Liver (tissue), 9 donors: ENCODE data around the gene GRID1. TPM values are rescaled to one million over a fixed set of nuclear protein-coding genes. Genes with fewer than 3 reads are reported as not detected.

ENCODE experiments used
- DNase-seq: peaks from one replicate; pipeline ENCODE4 v3.0.0-alpha.2; 2017; ENCODE audit warnings: low spot score
- H3K27ac ChIP-seq, 2 donors: one replicate each; pipeline ENCODE4 v1.7.0; 2013; ENCODE audit warnings: inconsistent platforms in 2 of 2, low read length in 2 of 2, control low read depth in 1 of 2, low read depth in 1 of 2, mild to moderate bottlenecking in 1 of 2
- H3K27me3 ChIP-seq, 4 donors: one replicate each; pipeline versions ENCODE4 v1.6.1 to v1.7.0; 2013; ENCODE audit warnings: low read length in 3 of 4, inconsistent platforms in 1 of 4, mild to moderate bottlenecking in 1 of 4, moderate library complexity in 1 of 4; ENCODE audit not compliant: control insufficient read depth in 4 of 4, insufficient read depth in 4 of 4
- H3K36me3 ChIP-seq, 4 donors: one replicate each; pipeline versions ENCODE4 v1.6.1 to v1.7.0; 2013; ENCODE audit warnings: low read length in 3 of 4, mild to moderate bottlenecking in 3 of 4, low read depth in 1 of 4, moderate library complexity in 1 of 4; ENCODE audit not compliant: control insufficient read depth in 4 of 4, insufficient read depth in 3 of 4
- H3K4me1 ChIP-seq, 4 donors: one replicate each; pipeline versions ENCODE4 v1.6.1 to v1.7.0; 2013; ENCODE audit warnings: low read length in 3 of 4, mild to moderate bottlenecking in 3 of 4, moderate library complexity in 1 of 4; ENCODE audit not compliant: control insufficient read depth in 4 of 4, insufficient read depth in 4 of 4
- H3K4me3 ChIP-seq, 3 donors: one replicate each; pipeline versions ENCODE4 v1.6.1 to v1.7.0; 2013; ENCODE audit warnings: low read length in 3 of 3, control low read depth in 1 of 3, low read depth in 1 of 3, mild to moderate bottlenecking in 1 of 3
- H3K9ac ChIP-seq, 2 donors: one replicate each; pipeline ENCODE4 v1.7.0; 2013; ENCODE audit warnings: low read length in 2 of 2, mild to moderate bottlenecking in 2 of 2, moderate library complexity in 2 of 2, control low read depth in 1 of 2, low read depth in 1 of 2
- H3K9me3 ChIP-seq, 4 donors: one replicate each; pipeline versions ENCODE4 v1.6.1 to v1.7.0; 2013; ENCODE audit warnings: low read length in 3 of 4; ENCODE audit not compliant: control insufficient read depth in 4 of 4
- EGR1 ChIP-seq, 2 donors: IDR thresholded peaks; 2 replicates each; pipeline ENCODE4 v1.6.1; 2016 to 2018; ENCODE audit warnings: antibody characterized with exemption in 2 of 2, low read depth in 2 of 2
- FOXA1 ChIP-seq: IDR thresholded peaks from 2 replicates; pipeline ENCODE4 v1.6.1; 2016; ENCODE audit warnings: antibody characterized with exemption
- FOXA2 ChIP-seq: IDR thresholded peaks from 2 replicates; pipeline ENCODE4 v1.6.1; 2016; ENCODE audit warnings: antibody characterized with exemption
- GABPA ChIP-seq, 2 donors: IDR thresholded peaks in 1 of 2; conservative IDR thresholded peaks in 1 of 2; 2 replicates each; pipeline ENCODE4 v1.6.1; 2016; ENCODE audit warnings: antibody characterized with exemption in 2 of 2, mild to moderate bottlenecking in 1 of 2, moderate library complexity in 1 of 2
- HNF4A ChIP-seq, 2 donors: conservative IDR thresholded peaks; 2 replicates each; pipeline ENCODE4 v1.6.1; 2016; ENCODE audit warnings: antibody characterized with exemption in 2 of 2, mild to moderate bottlenecking in 2 of 2
- HNF4G ChIP-seq: IDR thresholded peaks from 2 replicates; pipeline ENCODE4 v1.6.1; 2016; ENCODE audit warnings: antibody characterized with exemption
- JUND ChIP-seq, 2 donors: IDR thresholded peaks; 2 replicates each; pipeline ENCODE4 v1.6.1; 2016; ENCODE audit warnings: antibody characterized with exemption in 2 of 2
- NR2F2 ChIP-seq: IDR thresholded peaks from 2 replicates; pipeline ENCODE4 v1.6.1; 2016; ENCODE audit warnings: antibody characterized with exemption
- RAD21 ChIP-seq, 2 donors: IDR thresholded peaks; 2 replicates each; pipeline ENCODE4 v1.6.1; 2016; ENCODE audit warnings: antibody characterized with exemption in 2 of 2, mild to moderate bottlenecking in 2 of 2
- RXRA ChIP-seq, 2 donors: IDR thresholded peaks; 2 replicates each; pipeline ENCODE4 v1.6.1; 2017 to 2018; ENCODE audit warnings: antibody characterized with exemption in 2 of 2, mild to moderate bottlenecking in 1 of 2
- SP1 ChIP-seq: IDR thresholded peaks from 2 replicates; pipeline ENCODE4 v1.6.1; 2018; ENCODE audit warnings: antibody characterized with exemption, mild to moderate bottlenecking
- TAF1 ChIP-seq: conservative IDR thresholded peaks from 2 replicates; pipeline ENCODE4 v1.6.1; 2016; ENCODE audit warnings: antibody characterized with exemption, mild to moderate bottlenecking
- YY1 ChIP-seq: IDR thresholded peaks from 2 replicates; pipeline ENCODE4 v1.6.1; 2016; ENCODE audit warnings: antibody characterized with exemption, mild to moderate bottlenecking
- WGBS: extraction: QIAGEN DNeasy Blood & Tissue Kit; methylation state at CpG from one replicate; pipeline ENCODE4 v1.1.7; 2013; 5-methylcytosine and 5-hydroxymethylcytosine counted together
- polyA plus RNA-seq, 2 donors: library from polyadenylated mRNA; stranded (reverse) in 1 of 2; unstranded in 1 of 2; fragments of 200-250 nt in 1 of 2; fragments of >200 nt in 1 of 2; fragmentation: Nextera tagmentation in 1 of 2; extraction: Ambion mirVana in 1 of 2; gene quantifications; one replicate each; pipeline versions ENCODE4 v1.2.1 to v1.2.3, GENCODE V29; 2013 to 2015
- total RNA-seq, 2 donors: library from RNA; depleted of rRNA; stranded (reverse); fragments of >200 nt; gene quantifications; one replicate each; pipeline ENCODE4 v1.2.3, GENCODE V29; 2014
- TF ChIP-seq, protein P1 (sequence below): fragments of 150-350 bp; IDR thresholded peaks from 2 replicates; pipeline ENCODE4 v1.5.1; 2017; ENCODE audit warnings: improper control_type of control experiment, low read depth, low read length; ENCODE audit not compliant: missing input control
- TF ChIP-seq, protein P2 (sequence below): IDR thresholded peaks from 2 replicates; pipeline ENCODE4 v1.6.1; 2016; ENCODE audit warnings: antibody characterized with exemption
- TF ChIP-seq, protein P3 (sequence below): IDR thresholded peaks from 2 replicates; pipeline ENCODE4 v1.6.1; 2016; ENCODE audit warnings: antibody characterized with exemption
- TF ChIP-seq, protein P4 (sequence below): IDR thresholded peaks from 2 replicates; pipeline ENCODE4 v1.6.1; 2016; ENCODE audit warnings: antibody characterized with exemption
- TF ChIP-seq, protein P5 (sequence below): IDR thresholded peaks from 2 replicates; pipeline ENCODE4 v1.6.1; 2016; ENCODE audit warnings: antibody characterized with exemption, mild to moderate bottlenecking
- donor health status: healthy.
- donor health status: healthy.
- donor health status: healthy.
- donor health status: healthy.
- donor health status: healthy.

GRID1 gene
- total and polyA plus RNA-seq, 4 donors: 0.09 to 0.17 (median 0.14) TPM; not detected in 1

DNA sequence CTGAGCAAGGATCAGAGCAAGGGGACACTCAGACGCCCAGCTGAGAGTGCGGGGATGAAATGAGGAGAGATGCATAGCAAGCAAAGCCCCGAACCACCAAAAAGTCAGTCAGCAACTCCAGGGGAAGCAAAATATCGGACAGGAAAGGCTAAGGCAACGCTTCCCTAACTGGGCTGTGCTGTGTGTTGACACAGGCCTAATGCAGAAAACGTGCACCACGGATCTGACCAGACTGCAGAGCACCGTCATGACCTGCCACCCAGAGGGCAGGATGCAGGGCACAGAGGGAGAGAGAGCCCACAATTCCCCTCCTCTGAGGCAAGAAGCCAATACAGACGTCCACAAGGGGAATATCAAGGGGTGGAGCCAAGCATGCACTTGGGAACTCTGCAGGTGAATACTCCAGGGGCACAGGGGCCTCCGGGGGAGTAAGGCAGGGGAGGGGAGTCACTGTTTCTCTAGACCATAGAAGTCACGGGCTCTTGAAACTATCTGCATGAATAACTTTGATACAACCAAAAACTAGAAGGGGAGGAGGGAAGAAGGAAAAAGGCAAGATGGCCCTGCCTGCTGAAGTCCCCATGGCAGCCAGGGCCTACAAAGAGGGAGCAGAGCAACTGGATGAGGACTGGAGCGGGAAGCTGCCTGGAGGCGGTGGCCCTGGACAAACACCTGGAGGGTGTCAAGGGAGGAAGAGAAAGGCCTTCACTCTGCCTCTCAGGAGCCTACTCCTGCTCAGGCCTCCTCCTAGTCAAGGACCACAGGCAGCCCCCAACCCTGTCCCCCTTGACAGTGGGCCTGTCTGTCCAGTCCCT, 26.2 kb downstream of the GRID1 start:
- Histone ChIP-seq H3K9me3 (no peaks in the 10 kb centered on the region), H3K27me3 (no peaks in the 10 kb centered on the region), H3K9ac (no peak overlapping the region), H3K4me3 (no peak overlapping the region), H3K36me3 (no peaks in the 10 kb centered on the region), H3K4me1 (no peaks in the 10 kb centered on the region), H3K27ac (no peak overlapping the region)
- TF ChIP-seq GABPA (IDR thresholded peaks at IDR 0.05 in 1 of 2, conservative IDR thresholded peaks at IDR 0.05 in 1 of 2) (no peak), RAD21 (IDR thresholded peaks at IDR 0.05) (no peak), RXRA (IDR thresholded peaks at IDR 0.05) (no peak), EGR1 (IDR thresholded peaks at IDR 0.05; ENCODE audit: low read depth in 2 of 2) (no peak), YY1 (no peak), JUND (IDR thresholded peaks at IDR 0.05) (no peak), SP1 (no peak), NR2F2 (no peak)
- TF ChIP-seq, protein P1, sequence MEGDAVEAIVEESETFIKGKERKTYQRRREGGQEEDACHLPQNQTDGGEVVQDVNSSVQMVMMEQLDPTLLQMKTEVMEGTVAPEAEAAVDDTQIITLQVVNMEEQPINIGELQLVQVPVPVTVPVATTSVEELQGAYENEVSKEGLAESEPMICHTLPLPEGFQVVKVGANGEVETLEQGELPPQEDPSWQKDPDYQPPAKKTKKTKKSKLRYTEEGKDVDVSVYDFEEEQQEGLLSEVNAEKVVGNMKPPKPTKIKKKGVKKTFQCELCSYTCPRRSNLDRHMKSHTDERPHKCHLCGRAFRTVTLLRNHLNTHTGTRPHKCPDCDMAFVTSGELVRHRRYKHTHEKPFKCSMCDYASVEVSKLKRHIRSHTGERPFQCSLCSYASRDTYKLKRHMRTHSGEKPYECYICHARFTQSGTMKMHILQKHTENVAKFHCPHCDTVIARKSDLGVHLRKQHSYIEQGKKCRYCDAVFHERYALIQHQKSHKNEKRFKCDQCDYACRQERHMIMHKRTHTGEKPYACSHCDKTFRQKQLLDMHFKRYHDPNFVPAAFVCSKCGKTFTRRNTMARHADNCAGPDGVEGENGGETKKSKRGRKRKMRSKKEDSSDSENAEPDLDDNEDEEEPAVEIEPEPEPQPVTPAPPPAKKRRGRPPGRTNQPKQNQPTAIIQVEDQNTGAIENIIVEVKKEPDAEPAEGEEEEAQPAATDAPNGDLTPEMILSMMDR: no peak
- TF ChIP-seq, protein P2, sequence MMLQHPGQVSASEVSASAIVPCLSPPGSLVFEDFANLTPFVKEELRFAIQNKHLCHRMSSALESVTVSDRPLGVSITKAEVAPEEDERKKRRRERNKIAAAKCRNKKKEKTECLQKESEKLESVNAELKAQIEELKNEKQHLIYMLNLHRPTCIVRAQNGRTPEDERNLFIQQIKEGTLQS: no peak
- TF ChIP-seq, protein P3, sequence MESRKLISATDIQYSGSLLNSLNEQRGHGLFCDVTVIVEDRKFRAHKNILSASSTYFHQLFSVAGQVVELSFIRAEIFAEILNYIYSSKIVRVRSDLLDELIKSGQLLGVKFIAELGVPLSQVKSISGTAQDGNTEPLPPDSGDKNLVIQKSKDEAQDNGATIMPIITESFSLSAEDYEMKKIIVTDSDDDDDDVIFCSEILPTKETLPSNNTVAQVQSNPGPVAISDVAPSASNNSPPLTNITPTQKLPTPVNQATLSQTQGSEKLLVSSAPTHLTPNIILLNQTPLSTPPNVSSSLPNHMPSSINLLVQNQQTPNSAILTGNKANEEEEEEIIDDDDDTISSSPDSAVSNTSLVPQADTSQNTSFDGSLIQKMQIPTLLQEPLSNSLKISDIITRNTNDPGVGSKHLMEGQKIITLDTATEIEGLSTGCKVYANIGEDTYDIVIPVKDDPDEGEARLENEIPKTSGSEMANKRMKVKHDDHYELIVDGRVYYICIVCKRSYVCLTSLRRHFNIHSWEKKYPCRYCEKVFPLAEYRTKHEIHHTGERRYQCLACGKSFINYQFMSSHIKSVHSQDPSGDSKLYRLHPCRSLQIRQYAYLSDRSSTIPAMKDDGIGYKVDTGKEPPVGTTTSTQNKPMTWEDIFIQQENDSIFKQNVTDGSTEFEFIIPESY: no peak
- TF ChIP-seq, protein P4, sequence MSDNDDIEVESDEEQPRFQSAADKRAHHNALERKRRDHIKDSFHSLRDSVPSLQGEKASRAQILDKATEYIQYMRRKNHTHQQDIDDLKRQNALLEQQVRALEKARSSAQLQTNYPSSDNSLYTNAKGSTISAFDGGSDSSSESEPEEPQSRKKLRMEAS: no peak
- WGBS: 73% methylated on average over 13 of the region's 13 CpGs
- no peak for DNase-seq

DNA sequence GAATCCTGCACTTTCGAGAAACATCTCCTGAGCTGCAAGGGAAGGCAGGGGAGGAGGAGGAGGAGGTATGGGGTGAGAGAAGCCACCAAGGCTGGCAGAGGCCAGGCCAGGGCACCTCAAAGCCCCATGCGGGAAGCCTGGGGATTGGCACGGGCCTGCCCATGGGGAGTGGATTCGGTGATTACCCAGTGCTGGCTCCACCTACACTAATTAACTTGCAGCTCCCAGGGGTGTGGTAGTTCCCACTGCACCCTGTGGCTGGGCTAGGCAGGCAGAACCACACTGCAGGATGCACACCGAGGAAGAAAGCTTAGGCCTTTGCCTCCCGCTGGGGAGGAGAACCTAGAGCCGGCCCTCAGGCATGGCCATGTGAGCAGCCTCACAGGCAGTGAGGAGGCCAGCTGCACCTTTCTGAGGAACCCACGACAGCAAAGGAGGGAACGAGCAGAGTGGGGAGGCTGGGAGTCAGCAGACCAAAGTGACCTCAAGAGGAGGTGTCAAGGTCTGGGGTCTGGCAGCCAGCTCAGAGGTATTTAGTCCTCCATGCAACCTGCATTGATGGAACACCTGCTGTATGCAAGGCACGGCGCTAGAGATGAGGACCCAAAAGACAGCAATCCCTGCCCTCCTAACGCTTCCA, 27.2 kb downstream of the GRID1 start:
- H3K4me1 ChIP-seq: no peaks in the 10 kb centered on the region
- H3K36me3 ChIP-seq: no peaks in the 10 kb centered on the region
- DNase-seq: no peak
- no peak overlapping the region for H3K9ac ChIP-seq
- H3K27me3 ChIP-seq: no peaks in the 10 kb centered on the region
- WGBS: 81% methylated on average over 12 of the region's 12 CpGs
- H3K4me3 ChIP-seq: no peak overlapping the region
- H3K9me3 ChIP-seq: no peaks in the 10 kb centered on the region
- no peak overlapping the region for H3K27ac ChIP-seq
- TF ChIP-seq TAF1 (no peak), FOXA1 (no peak), FOXA2 (no peak), RXRA (IDR thresholded peaks at IDR 0.05) (no peak), NR2F2 (no peak), YY1 (no peak), SP1 (no peak), EGR1 (IDR thresholded peaks at IDR 0.05; ENCODE audit: low read depth in 2 of 2) (no peak), GABPA (IDR thresholded peaks at IDR 0.05 in 1 of 2, conservative IDR thresholded peaks at IDR 0.05 in 1 of 2) (no peak), RAD21 (IDR thresholded peaks at IDR 0.05) (no peak), HNF4G (no peak), JUND (IDR thresholded peaks at IDR 0.05) (no peak), HNF4A (conservative IDR thresholded peaks at IDR 0.05) (no peak)
- TF ChIP-seq, protein P5, sequence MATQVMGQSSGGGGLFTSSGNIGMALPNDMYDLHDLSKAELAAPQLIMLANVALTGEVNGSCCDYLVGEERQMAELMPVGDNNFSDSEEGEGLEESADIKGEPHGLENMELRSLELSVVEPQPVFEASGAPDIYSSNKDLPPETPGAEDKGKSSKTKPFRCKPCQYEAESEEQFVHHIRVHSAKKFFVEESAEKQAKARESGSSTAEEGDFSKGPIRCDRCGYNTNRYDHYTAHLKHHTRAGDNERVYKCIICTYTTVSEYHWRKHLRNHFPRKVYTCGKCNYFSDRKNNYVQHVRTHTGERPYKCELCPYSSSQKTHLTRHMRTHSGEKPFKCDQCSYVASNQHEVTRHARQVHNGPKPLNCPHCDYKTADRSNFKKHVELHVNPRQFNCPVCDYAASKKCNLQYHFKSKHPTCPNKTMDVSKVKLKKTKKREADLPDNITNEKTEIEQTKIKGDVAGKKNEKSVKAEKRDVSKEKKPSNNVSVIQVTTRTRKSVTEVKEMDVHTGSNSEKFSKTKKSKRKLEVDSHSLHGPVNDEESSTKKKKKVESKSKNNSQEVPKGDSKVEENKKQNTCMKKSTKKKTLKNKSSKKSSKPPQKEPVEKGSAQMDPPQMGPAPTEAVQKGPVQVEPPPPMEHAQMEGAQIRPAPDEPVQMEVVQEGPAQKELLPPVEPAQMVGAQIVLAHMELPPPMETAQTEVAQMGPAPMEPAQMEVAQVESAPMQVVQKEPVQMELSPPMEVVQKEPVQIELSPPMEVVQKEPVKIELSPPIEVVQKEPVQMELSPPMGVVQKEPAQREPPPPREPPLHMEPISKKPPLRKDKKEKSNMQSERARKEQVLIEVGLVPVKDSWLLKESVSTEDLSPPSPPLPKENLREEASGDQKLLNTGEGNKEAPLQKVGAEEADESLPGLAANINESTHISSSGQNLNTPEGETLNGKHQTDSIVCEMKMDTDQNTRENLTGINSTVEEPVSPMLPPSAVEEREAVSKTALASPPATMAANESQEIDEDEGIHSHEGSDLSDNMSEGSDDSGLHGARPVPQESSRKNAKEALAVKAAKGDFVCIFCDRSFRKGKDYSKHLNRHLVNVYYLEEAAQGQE: no peak
- TF ChIP-seq, protein P2: no peak
- TF ChIP-seq, protein P1: no peak
